ENCODE results near the gene SEMA7A. TPM values are rescaled to one million over a fixed set of nuclear protein-coding genes. Genes with fewer than 3 reads are reported as not detected.

SEMA7A gene
- total RNA-seq, 1 experiment from 2014 or later: 74.9 TPM

GRCh38 chr15:74397239-74398068, 36.3 kb downstream of the SEMA7A start:
- no peaks in the 10 kb centered on the region for H4K20me1 ChIP-seq (ENCODE audit: low read length)
- H3F3A ChIP-seq (ENCODE audit: low read length, unreplicated experiment): peaks cover 6% of the 10 kb centered on the region
- H2AFZ ChIP-seq (ENCODE audit: low read length): no peak overlapping the region
- H3K27ac ChIP-seq (ENCODE audit: low read length): peak overlapping the region; percentile 100
- peaks cover 11% of the 10 kb centered on the region for H3K79me2 ChIP-seq (ENCODE audit: low read length)
- POLR2A ChIA-PET (ENCODE audit: unreplicated experiment): interaction anchor here (0.6 to 0.8 kb wide), 3 partner anchors 21 to 266 kb away, joined by 3 read pairs; no protein-coding TSS in a partner anchor
- TF ChIP-seq EZH2 (IDR thresholded peaks at IDR 0.05; ENCODE audit: low read length, unreplicated experiment): no peak
- no peak for TF ChIP-seq CTCF (conservative IDR thresholded peaks at IDR 0.05; ENCODE audit: low read depth, low read length)
- TF ChIP-seq EZH2phosphoT487 (IDR thresholded peaks at IDR 0.05; ENCODE audit: borderline replicate concordance, low read length): no peak
- H3K4me3 ChIP-seq (ENCODE audit: low read length): no peak overlapping the region
- intact Hi-C loops (cut with micrococcal nuclease): loop anchor here (5.0 kb wide), 1 partner anchor 35 kb away; the partner anchor contains the start of gene SEMA7A
- no peaks in the 10 kb centered on the region for H3K9me3 ChIP-seq (ENCODE audit: low read length)
- DNase-seq (peak; percentile 64), ATAC-seq (peak; percentile 12)
- H3K9ac ChIP-seq (ENCODE audit: low read length): peak overlapping the region; percentile 88
- H3K27me3 ChIP-seq (ENCODE audit: low read length): no peaks in the 10 kb centered on the region
- BruUV-seq (replicated peaks): TSS peak; percentile 79
- H3K36me3 ChIP-seq (ENCODE audit: low read depth, low read length): no peaks in the 10 kb centered on the region
- CTCF ChIA-PET: no interaction called here
- peaks cover 70% of the 10 kb centered on the region for H3K4me1 ChIP-seq (ENCODE audit: insufficient read depth, low read length)
- peak overlapping the region; percentile 71 for H3K4me2 ChIP-seq (ENCODE audit: low read length)
- no peaks in the 10 kb centered on the region for H3K9me2 ChIP-seq (replicated peaks; ENCODE audit: low read length)

- peak; percentile 78 for ATAC-seq
- CTCF ChIA-PET: no interaction called here
- H3K36me3 ChIP-seq (ENCODE audit: low read depth, low read length): no peaks in the 10 kb centered on the region
- peak overlapping the region; percentile 88 for H3K9ac ChIP-seq (ENCODE audit: low read length)
- peak overlapping the region; percentile 71 for H3K4me2 ChIP-seq (ENCODE audit: low read length)
- H3K4me1 ChIP-seq (ENCODE audit: insufficient read depth, low read length): peaks cover 67% of the 10 kb centered on the region
- H3K4me3 ChIP-seq (ENCODE audit: low read length): no peak overlapping the region
- no peaks in the 10 kb centered on the region for H3K27me3 ChIP-seq (ENCODE audit: low read length)
- peaks cover 6% of the 10 kb centered on the region for H3F3A ChIP-seq (ENCODE audit: low read length, unreplicated experiment)
- intact Hi-C loops (cut with micrococcal nuclease): loop anchor here (5.0 kb wide), 1 partner anchor 36 kb away; the partner anchor contains the start of gene SEMA7A
- TSS peak; percentile 66 for BruUV-seq (replicated peaks)
- peak; percentile 98 for DNase-seq
- H4K20me1 ChIP-seq (ENCODE audit: low read length): no peaks in the 10 kb centered on the region
- POLR2A ChIA-PET (ENCODE audit: unreplicated experiment): interaction anchor here (0.6 to 1.0 kb wide), 4 partner anchors 12 to 267 kb away, joined by 3 read pairs; no protein-coding TSS in a partner anchor
- peaks cover 11% of the 10 kb centered on the region for H3K79me2 ChIP-seq (ENCODE audit: low read length)
- H2AFZ ChIP-seq (ENCODE audit: low read length): no peak overlapping the region
- TF ChIP-seq CTCF (conservative IDR thresholded peaks at IDR 0.05; ENCODE audit: low read depth, low read length) (0 out of 2 replicates have a peak, but pooled peaks have one; percentile 22), EZH2phosphoT487 (IDR thresholded peaks at IDR 0.05; ENCODE audit: borderline replicate concordance, low read length) (no peak), EZH2 (IDR thresholded peaks at IDR 0.05; ENCODE audit: low read length, unreplicated experiment) (no peak)
- no peaks in the 10 kb centered on the region for H3K9me3 ChIP-seq (ENCODE audit: low read length)
- H3K27ac ChIP-seq (ENCODE audit: low read length): peak overlapping the region; percentile 100
- no peaks in the 10 kb centered on the region for H3K9me2 ChIP-seq (replicated peaks; ENCODE audit: low read length)
Measured at GRCh38 chr15:74396445-74397238, 37.1 kb downstream of the SEMA7A start.
